Transverse colon (tissue), 4 donors: ENCODE measurements around the gene LY86. TPM values are rescaled to one million over a fixed set of nuclear protein-coding genes. Genes with fewer than 3 reads are reported as not detected.

Experiments
- DNase-seq: peaks from one replicate; pipeline ENCODE4 v3.0.0-alpha.2; 2019
- H3K27ac ChIP-seq, 4 donors: fragments of 200-600 bp; sonication (generic); 2 replicates each; pipeline ENCODE4 v1.5.1; 2016 to 2018; ENCODE audit warnings: inconsistent platforms in 4 of 4
- H3K27me3 ChIP-seq: fragments of 200-600 bp; sonication (generic); 2 replicates; pipeline ENCODE4 v1.5.1; 2017; ENCODE audit warnings: inconsistent platforms
- H3K36me3 ChIP-seq, 4 donors: fragments of 200-600 bp; sonication (generic); 2 replicates each; pipeline ENCODE4 v1.5.1; 2017 to 2019; ENCODE audit warnings: inconsistent platforms in 4 of 4
- H3K4me1 ChIP-seq, 4 donors: fragments of 200-600 bp; sonication (generic); 2 replicates each; pipeline ENCODE4 v1.5.1; 2017 to 2020; ENCODE audit warnings: inconsistent platforms in 4 of 4
- H3K4me3 ChIP-seq, 4 donors: fragments of 200-600 bp; sonication (generic); 1 replicate in 1 of 4; 2 replicates in 3 of 4; pipeline versions ENCODE4 v1.5.1 to v1.6.1; 2017 to 2019; ENCODE audit warnings: inconsistent platforms in 4 of 4
- H3K9me3 ChIP-seq, 2 donors: fragments of 200-600 bp; sonication (generic); 2 replicates each; pipeline ENCODE4 v1.5.1; 2017 to 2019; ENCODE audit warnings: inconsistent platforms in 2 of 2
- EP300 ChIP-seq: sonication (generic); formaldehyde crosslinking; IDR thresholded peaks from one replicate; pipeline ENCODE4 v1.6.1; 2017; ENCODE audit warnings: antibody characterized with exemption, low read depth
- POLR2A ChIP-seq: fragments of 450-650 bp; IDR thresholded peaks from one replicate; pipeline ENCODE4 v1.6.1; 2016; ENCODE audit warnings: antibody characterized with exemption, mild to moderate bottlenecking, moderate library complexity
- POLR2AphosphoS5 ChIP-seq, 3 donors: sonication (generic); formaldehyde crosslinking; IDR thresholded peaks; one replicate each; pipeline ENCODE4 v1.6.1; 2016; ENCODE audit warnings: antibody characterized with exemption in 3 of 3
- WGBS, 2 donors: methylation state at CpG; one replicate each; pipeline ENCODE4 v1.1.5; 2018; ENCODE audit warnings: low coverage in 1 of 2; 5-methylcytosine and 5-hydroxymethylcytosine counted together
- in situ Hi-C, 4 donors: fragments of 200-750 bp; cut with MboI; loops; one replicate each; pipeline versions ENCODE4 v1.15.0 to v1.15.1; 2017; ENCODE audit warnings: low sequenced_read_pairs in 3 of 4, low pct_ligation_motif_present in 1 of 4, low pct_unique_long_range_greater_than_20kb in 1 of 4
- intact Hi-C: fragments of 100-400 bp; cut with DNase I; formaldehyde crosslinking; loops from one replicate; pipeline ENCODE4 v1.15.1; 2023; ENCODE audit warnings: low total_unique reads
- total RNA-seq, 4 donors: library from RNA; depleted of rRNA; stranded (reverse); fragments of >200 nt; gene quantifications; one replicate each; pipeline ENCODE4 v1.1.0, GENCODE V29; 2016
- TF ChIP-seq, protein P1 (sequence below), 5 experiments: fragments of 200-600 bp in 3 of 5; fragments of 450-650 bp in 2 of 5; sonication (generic) in 3 of 5; IDR thresholded peaks; 1 replicate in 2 of 5; 2 replicates in 3 of 5; pipeline ENCODE4 v1.5.1; 2016 to 2017; ENCODE audit warnings: antibody characterized with exemption in 5 of 5, inconsistent platforms in 3 of 5, mild to moderate bottlenecking in 2 of 5, moderate library complexity in 1 of 5

Gene LY86
- total RNA-seq, 4 donors from 2014 or later = 10.0 TPM; not detected in 3

DNA sequence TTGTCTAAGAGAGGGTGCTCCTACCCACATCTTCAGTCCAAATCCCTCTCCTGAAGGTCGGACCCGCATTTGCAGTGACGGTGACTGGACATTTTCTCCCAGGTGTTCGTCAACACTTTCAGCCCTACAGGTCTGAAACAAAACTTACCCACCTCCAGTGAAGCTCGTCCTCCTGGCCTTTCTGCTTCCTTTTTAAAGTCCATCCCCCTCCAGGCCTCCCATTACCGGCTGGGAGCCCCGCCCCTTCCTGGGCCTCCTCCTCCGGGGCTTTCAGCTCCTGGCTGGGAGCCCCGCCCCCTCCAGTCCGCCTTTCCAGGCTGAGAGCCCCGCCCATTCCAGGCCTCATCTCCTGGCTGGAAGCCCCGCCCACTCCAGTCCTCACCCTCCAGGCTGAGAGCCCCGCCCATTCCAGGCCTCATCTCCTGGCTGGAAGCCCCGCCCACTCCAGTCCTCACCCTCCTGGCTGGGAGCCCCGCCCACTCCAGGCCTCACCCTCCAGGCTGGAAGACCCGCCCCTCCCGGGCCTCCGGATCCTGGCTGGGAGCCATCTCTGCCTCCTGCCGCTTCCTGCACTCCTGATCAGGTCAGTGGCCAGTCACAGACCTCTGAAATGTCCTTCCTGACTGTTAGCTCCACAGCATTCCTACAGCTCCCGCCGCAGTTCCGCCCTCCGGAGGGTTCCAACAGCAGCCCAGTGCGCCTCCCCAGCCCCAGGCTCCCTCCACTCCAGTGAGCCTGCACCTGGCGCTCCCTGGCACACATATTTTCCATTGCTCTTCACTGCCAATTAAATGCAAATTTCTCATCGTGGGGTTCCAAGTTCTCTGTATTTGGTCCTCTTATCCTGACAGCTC lies 98.5 kb downstream of the LY86 start:
- DNase-seq = peak; percentile 97
- TF ChIP-seq EP300 = no peak
- TF ChIP-seq, protein P1, sequence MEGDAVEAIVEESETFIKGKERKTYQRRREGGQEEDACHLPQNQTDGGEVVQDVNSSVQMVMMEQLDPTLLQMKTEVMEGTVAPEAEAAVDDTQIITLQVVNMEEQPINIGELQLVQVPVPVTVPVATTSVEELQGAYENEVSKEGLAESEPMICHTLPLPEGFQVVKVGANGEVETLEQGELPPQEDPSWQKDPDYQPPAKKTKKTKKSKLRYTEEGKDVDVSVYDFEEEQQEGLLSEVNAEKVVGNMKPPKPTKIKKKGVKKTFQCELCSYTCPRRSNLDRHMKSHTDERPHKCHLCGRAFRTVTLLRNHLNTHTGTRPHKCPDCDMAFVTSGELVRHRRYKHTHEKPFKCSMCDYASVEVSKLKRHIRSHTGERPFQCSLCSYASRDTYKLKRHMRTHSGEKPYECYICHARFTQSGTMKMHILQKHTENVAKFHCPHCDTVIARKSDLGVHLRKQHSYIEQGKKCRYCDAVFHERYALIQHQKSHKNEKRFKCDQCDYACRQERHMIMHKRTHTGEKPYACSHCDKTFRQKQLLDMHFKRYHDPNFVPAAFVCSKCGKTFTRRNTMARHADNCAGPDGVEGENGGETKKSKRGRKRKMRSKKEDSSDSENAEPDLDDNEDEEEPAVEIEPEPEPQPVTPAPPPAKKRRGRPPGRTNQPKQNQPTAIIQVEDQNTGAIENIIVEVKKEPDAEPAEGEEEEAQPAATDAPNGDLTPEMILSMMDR (IDR thresholded peaks at IDR 0.05) = peak in 1 of 5 experiments; percentile 40
- peak; percentile 66 to 86 (median 81) for TF ChIP-seq POLR2AphosphoS5 (IDR thresholded peaks at IDR 0.05)
- TF ChIP-seq POLR2A = peak; percentile 86
- Histone ChIP-seq H3K9me3 (no peaks in the 10 kb centered on the region), H3K4me1 (peaks cover 4 to 75% (median 49%) of the 10 kb centered on the region in 4 donors), H3K27me3 (no peaks in the 10 kb centered on the region), H3K36me3 (no peaks in the 10 kb centered on the region), H3K4me3 (peak overlapping the region in 3 of 4 donors; percentile 19 to 42 (median 21)), H3K27ac (peak overlapping the region; percentile 84 to 91 (median 86))
- intact Hi-C loops = no loop called here
- WGBS, 2 donors = 38 to 45% methylated on average over 15 to 26 of the region's 26 CpGs
- in situ Hi-C loops = loop anchor here in 1 of 4 donors (25.0 kb wide), 2 partner anchors 550 to 900 kb away; partner anchors contain the start of gene SNRNP48

DNA sequence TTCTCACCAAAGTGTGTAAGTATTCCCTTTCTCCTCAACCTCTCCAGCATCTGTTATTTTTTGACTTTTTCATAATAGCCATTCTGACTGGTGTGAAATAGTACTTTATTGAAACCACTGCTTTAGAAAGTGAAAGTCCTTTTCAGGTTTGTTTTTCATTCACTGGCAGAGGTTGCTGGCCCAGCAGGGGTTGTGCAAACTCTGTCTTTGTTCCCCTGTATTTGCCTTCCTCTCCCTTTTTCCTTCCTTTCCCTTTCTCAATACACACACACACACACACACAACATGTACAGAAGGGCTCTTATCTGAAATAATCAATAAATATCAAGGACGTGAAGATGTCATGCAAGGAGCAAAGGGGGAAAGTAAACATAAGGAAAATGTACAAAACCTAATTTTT lies 99.8 kb downstream of the LY86 start:
- Histone ChIP-seq H3K36me3 (no peaks in the 10 kb centered on the region), H3K27ac (peak overlapping the region; percentile 84 to 91 (median 86)), H3K4me3 (no peak overlapping the region), H3K9me3 (no peaks in the 10 kb centered on the region), H3K27me3 (no peaks in the 10 kb centered on the region), H3K4me1 (peaks cover 4 to 61% (median 41%) of the 10 kb centered on the region in 4 donors)
- in situ Hi-C loops = loop anchor here in 1 of 4 donors (25.0 kb wide), 2 partner anchors 549 to 899 kb away; partner anchors contain the start of gene SNRNP48
- DNase-seq = no peak
- TF ChIP-seq, protein P1 (IDR thresholded peaks at IDR 0.05) = no peak
- TF ChIP-seq POLR2A = no peak
- whole genome bisulfite sequencing, 2 donors = 40 to 53% methylated on average over 1 of the region's 1 CpG
- intact Hi-C loops = no loop called here

DNA sequence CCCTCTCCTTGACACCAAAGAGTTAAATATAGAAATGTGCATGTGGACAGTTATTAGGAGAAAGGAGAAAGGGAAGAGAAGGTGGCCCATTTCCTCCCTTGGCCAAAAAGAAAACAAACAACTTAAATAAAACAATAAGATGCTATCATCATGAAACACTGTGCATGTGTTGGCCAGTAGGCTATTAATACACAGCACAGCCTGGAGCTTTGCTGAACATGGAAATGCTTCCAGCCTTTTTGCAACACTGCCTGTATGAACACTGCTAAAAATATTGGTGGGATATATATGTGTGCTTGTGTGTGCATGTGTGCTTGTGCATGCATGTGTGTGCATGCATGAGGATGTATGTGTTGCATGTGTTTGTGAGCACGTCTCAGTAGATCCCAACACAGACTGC lies 100.4 kb downstream of the LY86 start:
- Histone ChIP-seq H3K27me3 (no peaks in the 10 kb centered on the region), H3K4me3 (no peak overlapping the region), H3K4me1 (peaks cover 5 to 58% (median 38%) of the 10 kb centered on the region in 4 donors), H3K27ac (peak overlapping the region; percentile 84 to 91 (median 86)), H3K36me3 (no peaks in the 10 kb centered on the region), H3K9me3 (no peaks in the 10 kb centered on the region)
- intact Hi-C loops (no loop called here), in situ Hi-C loops (loop anchor here in 1 of 4 donors (25.0 kb wide), 2 partner anchors 548 to 898 kb away; partner anchors contain the start of gene SNRNP48)
- WGBS, 2 donors = 57 to 80% methylated on average over 1 of the region's 1 CpG
- no peak for TF ChIP-seq EP300
- no peak for TF ChIP-seq POLR2A
- no peak for DNase-seq

DNA sequence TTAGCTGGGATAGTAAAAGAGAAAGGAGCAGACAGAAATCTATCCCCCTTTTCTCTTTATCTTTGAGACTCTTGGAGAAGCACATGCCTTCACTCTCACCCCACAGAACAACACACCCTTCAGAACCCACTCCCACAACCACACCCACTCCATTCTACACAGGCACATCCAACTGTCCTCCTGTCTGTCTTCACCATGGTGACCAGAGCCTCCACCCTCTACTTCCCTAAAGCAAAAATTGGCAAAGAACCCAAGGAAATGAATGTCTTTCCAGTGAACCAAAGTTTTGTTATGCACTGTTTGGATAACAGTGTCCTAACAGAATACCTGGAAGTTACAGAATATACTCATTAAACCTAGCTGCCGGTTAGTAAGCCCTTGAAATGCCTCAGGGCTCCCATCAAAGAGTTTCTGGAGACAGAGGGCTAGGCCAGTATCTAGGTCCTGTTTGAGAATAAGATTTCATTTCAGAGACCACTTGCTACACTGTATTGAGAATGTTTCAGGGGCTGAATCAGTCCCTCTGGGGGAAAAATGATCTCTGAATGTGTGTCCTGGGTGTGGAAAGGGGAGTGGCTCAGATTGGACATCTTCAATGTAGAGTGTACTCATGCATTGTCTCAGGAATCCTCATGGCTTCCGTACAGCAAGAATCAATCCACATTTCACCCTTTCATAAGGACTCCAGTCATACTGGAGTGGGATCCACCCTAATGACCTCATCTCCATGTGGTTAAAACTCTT lies 101.1 kb downstream of the LY86 start:
- H3K4me3 ChIP-seq = no peak overlapping the region
- WGBS, 2 donors = 51 to 78% methylated on average over 1 to 2 of the region's 2 CpGs
- no peak for TF ChIP-seq POLR2AphosphoS5 (IDR thresholded peaks at IDR 0.05)
- TF ChIP-seq POLR2A = no peak
- no peak for TF ChIP-seq EP300
- TF ChIP-seq, protein P1 (IDR thresholded peaks at IDR 0.05) = no peak
- peak overlapping the region; percentile 84 to 91 (median 86) for H3K27ac ChIP-seq
- H3K27me3 ChIP-seq = no peaks in the 10 kb centered on the region
- in situ Hi-C loops (loop anchor here in 1 of 4 donors (25.0 kb wide), 2 partner anchors 548 to 898 kb away; partner anchors contain the start of gene SNRNP48), intact Hi-C loops (no loop called here)
- H3K36me3 ChIP-seq = no peaks in the 10 kb centered on the region
- H3K9me3 ChIP-seq = no peaks in the 10 kb centered on the region
- H3K4me1 ChIP-seq = peaks cover 11 to 58% (median 40%) of the 10 kb centered on the region in 4 donors
- DNase-seq = no peak
